Measurements from ENCODE around the gene YOD1. TPM values are rescaled to one million over a fixed set of nuclear protein-coding genes. Genes with fewer than 3 reads are reported as not detected.

YOD1 gene
- total and polyA plus RNA-seq, 2 donors (not counting 3 experiments of a cell fraction or from before 2014, with no cell fraction given), result 1.2 to 5.9 TPM

DNA sequence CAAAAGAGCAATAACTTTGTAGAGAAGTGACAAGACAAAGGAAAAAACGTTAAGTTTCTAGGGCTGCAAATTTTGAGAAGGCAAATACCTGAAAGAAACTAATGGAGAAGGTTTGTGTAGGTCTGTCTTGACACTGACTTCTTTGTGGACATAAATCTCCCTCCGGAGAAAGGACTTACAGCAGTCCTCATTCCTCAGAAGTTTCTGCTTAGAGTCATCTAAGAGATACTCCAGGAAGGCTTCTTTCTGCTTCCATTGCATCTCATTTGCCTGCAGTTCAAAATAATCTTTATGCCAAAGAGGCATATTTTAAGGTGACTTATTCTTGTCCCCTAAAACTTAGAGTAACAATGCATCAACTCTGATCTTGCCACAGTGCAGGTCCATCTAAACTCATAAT is 33.2 kb upstream of the YOD1 start:
- Histone ChIP-seq H3K27me3 (ENCODE audit: control insufficient read depth in 2 of 2, insufficient read depth in 2 of 2, low read length in 2 of 2) (peaks cover 2 to 3% of the 10 kb centered on the region in 2 experiments), H3K4me1 (ENCODE audit: control insufficient read depth, extremely low read depth, insufficient read depth, low read length) (no peaks in the 10 kb centered on the region), H3K27ac (ENCODE audit: insufficient read depth, low read depth, low read length) (no peak overlapping the region), H3K9me1 (replicated peaks; ENCODE audit: control insufficient read depth, extremely low read depth, insufficient read depth, low read length) (no peaks in the 10 kb centered on the region), H2AFZ (ENCODE audit: low read depth, low read length) (no peak overlapping the region), H3K4me2 (ENCODE audit: insufficient read depth, low read length) (no peak overlapping the region), H3K79me2 (ENCODE audit: control insufficient read depth, insufficient read depth, low read length) (no peaks in the 10 kb centered on the region), H3K4me3 (replicated peaks in 1 of 3; ENCODE audit: insufficient read depth in 1 of 3, low read depth in 1 of 3, low read length in 3 of 3) (no peak overlapping the region), H3K36me3 (ENCODE audit: control insufficient read depth in 2 of 2, extremely low read depth in 1 of 2, insufficient read depth in 2 of 2, low read length in 2 of 2) (no peaks in the 10 kb centered on the region), H4K20me1 (replicated peaks; ENCODE audit: control insufficient read depth, extremely low read depth, insufficient read depth, low read length) (no peaks in the 10 kb centered on the region), H3K9ac (replicated peaks; ENCODE audit: extremely low read depth, insufficient read depth, low read length) (no peak overlapping the region), H3K9me3 (replicated peaks; ENCODE audit: control insufficient read depth, insufficient read depth, low read length) (no peaks in the 10 kb centered on the region)
- DNase-seq (ENCODE audit: low read depth, low spot score) (no peak), FAIRE-seq (no peak)
- no TSS peak for BruUV-seq (replicated peaks)
- dilution Hi-C loops (cut with MboI; ENCODE audit: extremely low pct_ligation_motif_present, low sequenced_read_pairs) (no loop called here), intact Hi-C loops (cut with micrococcal nuclease) (loop anchor here (1.0 kb wide), 5 partner anchors 121 to 415 kb away; partner anchors contain the start of gene CD55)
- CTCF ChIA-PET, result interaction anchor here (0.6 to 5.0 kb wide), 33 partner anchors 10 to 418 kb away, joined by 3 to 181 read pairs (median 4); partner anchors contain the start of genes CD55, CR1 and PFKFB2
- no peak for TF ChIP-seq POLR2AphosphoS5 (IDR thresholded peaks at IDR 0.05; ENCODE audit: insufficient read depth, low read depth, low read length)
- POLR2A ChIA-PET, result no interaction called here

DNA sequence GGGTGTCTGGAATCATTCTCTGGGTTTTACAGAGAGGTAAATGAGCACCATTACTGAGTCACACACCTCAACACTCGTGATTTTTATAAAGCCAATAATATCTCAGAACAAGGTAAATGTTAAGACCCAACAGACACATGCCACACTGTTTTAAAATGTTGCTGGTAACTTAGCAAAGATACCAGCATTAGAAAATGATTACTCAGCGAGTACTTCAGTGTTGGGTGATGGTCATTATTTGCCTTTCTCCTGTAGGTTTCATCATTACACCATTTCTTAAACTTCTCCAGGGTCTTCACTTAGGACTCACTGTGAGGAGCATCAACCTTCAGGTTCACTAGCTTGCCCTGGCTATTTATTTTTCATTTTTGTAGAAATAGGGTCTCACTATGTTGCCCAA is 30.8 kb upstream of the YOD1 start:
- FAIRE-seq, result no peak
- no peak for TF ChIP-seq GATA2 (IDR thresholded peaks at IDR 0.05; ENCODE audit: insufficient read depth, insufficient read length, low read depth, low read length)
- no peak for TF ChIP-seq POLR2AphosphoS5 (IDR thresholded peaks at IDR 0.05; ENCODE audit: insufficient read depth, low read depth, low read length)
- no peak for TF ChIP-seq FOS (IDR thresholded peaks at IDR 0.05; ENCODE audit: borderline replicate concordance, insufficient read depth, low read length)
- TF ChIP-seq MYC (IDR thresholded peaks at IDR 0.05; ENCODE audit: low read depth, low read length), result no peak
- no peak for TF ChIP-seq JUN (IDR thresholded peaks at IDR 0.05; ENCODE audit: borderline replicate concordance, insufficient read depth, insufficient read length, low read depth)
- no peak for TF ChIP-seq EZH2 (IDR thresholded peaks at IDR 0.05; ENCODE audit: borderline replicate concordance, low read depth, low read length, severe bottlenecking)
- TF ChIP-seq, protein P1, sequence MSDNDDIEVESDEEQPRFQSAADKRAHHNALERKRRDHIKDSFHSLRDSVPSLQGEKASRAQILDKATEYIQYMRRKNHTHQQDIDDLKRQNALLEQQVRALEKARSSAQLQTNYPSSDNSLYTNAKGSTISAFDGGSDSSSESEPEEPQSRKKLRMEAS (IDR thresholded peaks at IDR 0.05; ENCODE audit: insufficient read depth, insufficient read length), result no peak
- TF ChIP-seq, protein P2, sequence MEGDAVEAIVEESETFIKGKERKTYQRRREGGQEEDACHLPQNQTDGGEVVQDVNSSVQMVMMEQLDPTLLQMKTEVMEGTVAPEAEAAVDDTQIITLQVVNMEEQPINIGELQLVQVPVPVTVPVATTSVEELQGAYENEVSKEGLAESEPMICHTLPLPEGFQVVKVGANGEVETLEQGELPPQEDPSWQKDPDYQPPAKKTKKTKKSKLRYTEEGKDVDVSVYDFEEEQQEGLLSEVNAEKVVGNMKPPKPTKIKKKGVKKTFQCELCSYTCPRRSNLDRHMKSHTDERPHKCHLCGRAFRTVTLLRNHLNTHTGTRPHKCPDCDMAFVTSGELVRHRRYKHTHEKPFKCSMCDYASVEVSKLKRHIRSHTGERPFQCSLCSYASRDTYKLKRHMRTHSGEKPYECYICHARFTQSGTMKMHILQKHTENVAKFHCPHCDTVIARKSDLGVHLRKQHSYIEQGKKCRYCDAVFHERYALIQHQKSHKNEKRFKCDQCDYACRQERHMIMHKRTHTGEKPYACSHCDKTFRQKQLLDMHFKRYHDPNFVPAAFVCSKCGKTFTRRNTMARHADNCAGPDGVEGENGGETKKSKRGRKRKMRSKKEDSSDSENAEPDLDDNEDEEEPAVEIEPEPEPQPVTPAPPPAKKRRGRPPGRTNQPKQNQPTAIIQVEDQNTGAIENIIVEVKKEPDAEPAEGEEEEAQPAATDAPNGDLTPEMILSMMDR (IDR thresholded peaks at IDR 0.05; ENCODE audit: extremely low read depth in 1 of 2, insufficient read depth in 1 of 2, low read depth in 1 of 2, low read length in 2 of 2), result no peak
- TF ChIP-seq POLR2A (IDR thresholded peaks at IDR 0.05; ENCODE audit: low read depth, low read length), result no peak
- H3K4me3 ChIP-seq (replicated peaks in 1 of 3; ENCODE audit: insufficient read depth in 1 of 3, low read depth in 1 of 3, low read length in 3 of 3), result no peak overlapping the region
- no TSS peak for BruUV-seq (replicated peaks)
- no peaks in the 10 kb centered on the region for H3K79me2 ChIP-seq (ENCODE audit: control insufficient read depth, insufficient read depth, low read length)
- H3K9me1 ChIP-seq (replicated peaks; ENCODE audit: control insufficient read depth, extremely low read depth, insufficient read depth, low read length), result no peaks in the 10 kb centered on the region
- H3K27ac ChIP-seq (ENCODE audit: insufficient read depth, low read depth, low read length), result no peak overlapping the region
- no peak overlapping the region for H2AFZ ChIP-seq (ENCODE audit: low read depth, low read length)
- no peaks in the 10 kb centered on the region for H4K20me1 ChIP-seq (replicated peaks; ENCODE audit: control insufficient read depth, extremely low read depth, insufficient read depth, low read length)
- no peak for DNase-seq (ENCODE audit: low read depth, low spot score)
- intact Hi-C loops (cut with micrococcal nuclease), result no loop called here
- H3K4me1 ChIP-seq (ENCODE audit: control insufficient read depth, extremely low read depth, insufficient read depth, low read length), result no peaks in the 10 kb centered on the region
- dilution Hi-C loops (cut with MboI; ENCODE audit: extremely low pct_ligation_motif_present, low sequenced_read_pairs), result no loop called here
- peaks cover 2 to 3% of the 10 kb centered on the region in 2 experiments for H3K27me3 ChIP-seq (ENCODE audit: control insufficient read depth in 2 of 2, insufficient read depth in 2 of 2, low read length in 2 of 2)
- POLR2A ChIA-PET, result no interaction called here
- H3K36me3 ChIP-seq (ENCODE audit: control insufficient read depth in 2 of 2, extremely low read depth in 1 of 2, insufficient read depth in 2 of 2, low read length in 2 of 2), result no peaks in the 10 kb centered on the region
- no peak overlapping the region for H3K4me2 ChIP-seq (ENCODE audit: insufficient read depth, low read length)
- no peak overlapping the region for H3K9ac ChIP-seq (replicated peaks; ENCODE audit: extremely low read depth, insufficient read depth, low read length)
- no peaks in the 10 kb centered on the region for H3K9me3 ChIP-seq (replicated peaks; ENCODE audit: control insufficient read depth, insufficient read depth, low read length)
- CTCF ChIA-PET, result interaction anchor here (2.4 to 5.0 kb wide), 2 partner anchors 22 to 325 kb away, joined by 7 to 181 read pairs; no protein-coding TSS in a partner anchor
